Right cardiac atrium (tissue), 5 donors: ENCODE measurements around the gene PCDHAC1. TPM values are rescaled to one million over a fixed set of nuclear protein-coding genes. Genes with fewer than 3 reads are reported as not detected.
"Not testable (repeated sequence)": the region's sequence is repeated elsewhere in the genome, so short reads cannot be mapped to it uniquely, and the experiment has no call there.

Experiments
- ATAC-seq, 2 donors: fragments of 200-7000 bp; cut with Tn5 transposase; one replicate each; pipeline versions ENCODE4 v1.8.0 to v1.9.1; 2020; ENCODE audit warnings: moderate library complexity in 2 of 2, mild to moderate bottlenecking in 1 of 2
- DNase-seq, 3 donors: peaks; one replicate each; pipeline ENCODE4 v3.0.0-alpha.2; 2020
- H3K27ac ChIP-seq: one replicate; pipeline ENCODE4 v1.5.1; 2013; ENCODE audit warnings: mild to moderate bottlenecking, low read length, control low read depth, moderate library complexity
- H3K27me3 ChIP-seq: one replicate; pipeline ENCODE4 v1.6.1; 2013; ENCODE audit not compliant: control insufficient read depth, insufficient read depth
- H3K4me1 ChIP-seq: one replicate; pipeline ENCODE4 v1.6.1; 2013; ENCODE audit warnings: low read length; ENCODE audit not compliant: control insufficient read depth, insufficient read depth
- H3K4me3 ChIP-seq: one replicate; pipeline ENCODE4 v1.5.1; 2013; ENCODE audit warnings: low read length, control low read depth
- H3K9me3 ChIP-seq: one replicate; pipeline ENCODE4 v1.6.1; 2013; ENCODE audit warnings: low read length; ENCODE audit not compliant: control insufficient read depth
- WGBS: extraction: QIAGEN DNeasy Blood & Tissue Kit; methylation state at CpG from one replicate; pipeline ENCODE4 v1.1.7; 2013; 5-methylcytosine and 5-hydroxymethylcytosine counted together
- intact Hi-C, 4 donors: fragments of 100-400 bp; cut with DNase I; formaldehyde crosslinking; loops; one replicate each; pipeline versions ENCODE4 v1.11.0 to v1.14.0; 2022 to 2023
- long read RNA-seq, 4 donors: library from polyadenylated mRNA; unstranded; transcript quantifications; one replicate each; pipeline ENCODE4 v2.0.0, GENCODE V29; 2020 to 2021
- polyA plus RNA-seq: library from polyadenylated mRNA; stranded (reverse); fragments of 200-250 nt; gene quantifications from one replicate; pipeline ENCODE4 v1.2.3, GENCODE V29; 2013
- total RNA-seq, 4 donors: library from RNA; stranded (reverse); fragmentation: NEBNext Ultra II Directional; extraction: Animal tissue kit (Norgen Biotek cat#: 25700); gene quantifications; one replicate each; pipeline ENCODE4 v1.2.1, GENCODE V29; 2021
- donor health status: healthy with polysubstance abuse.
- donor health status: DM: no; HTN: yes; CAD: no.
- donor health status: DM: no; HTN: no; CAD: no.
- donor health status: DM: no; HTN: yes; CAD: no; lungs with severe emphysema.
- donor health status: DM: yes; HTN: yes; CAD: no.

PCDHAC1 gene
- under 1 TPM; 0.09 to 0.23 (median 0.11) TPM for total RNA-seq
- not detected for polyA plus RNA-seq
- long read RNA-seq, donor 1 = 0 reads
- long read RNA-seq, donor 2 = 0 reads
- long read RNA-seq, donor 3 = 0 reads
- long read RNA-seq, donor 4 = 0 reads

- DNase-seq = peak in 1 of 3 donors; percentile 58
- peak; percentile 75 to 91 for ATAC-seq
- Histone ChIP-seq H3K4me1 (peaks cover 5% of the 10 kb centered on the region), H3K4me3 (peak within 1 kb of the TSS; percentile 51), H3K27me3 (no peaks in the 10 kb centered on the region), H3K27ac (no peak within 1 kb of the TSS), H3K9me3 (no peaks in the 10 kb centered on the region)
- 3% methylated on average over 41 of the region's 41 CpGs for WGBS
- intact Hi-C loops = no loop called here
These were observed at the start of gene PCDHAC1 for GRCh38 chr5:140925806-140926442. Gene PCDHAC1, plus strand, starts transcription at chr5:140926299. Its CDS starts 594 bp downstream, at chr5:140926893.

- not testable (repeated sequence) for H3K27me3 ChIP-seq
These were observed 49.4 kb upstream of the PCDHAC1 start for GRCh38 chr5:140876541-140877261.

GRCh38 chr5:140877262-140877581 is 48.9 kb upstream of the PCDHAC1 start:
- ATAC-seq (no peak), DNase-seq (no peak)
- Histone ChIP-seq H3K9me3 (no peaks in the 10 kb centered on the region), H3K4me3 (no peak overlapping the region), H3K27me3 (no peaks in the 10 kb centered on the region), H3K4me1 (no peaks in the 10 kb centered on the region), H3K27ac (no peak overlapping the region)
- 34% methylated on average over 37 of the region's 37 CpGs for WGBS
- intact Hi-C loops = no loop called here

More at GRCh38 chr5:140876541-140877261, 49.4 kb upstream of the PCDHAC1 start:
- H3K9me3 ChIP-seq, H3K27ac ChIP-seq, intact Hi-C loops, H3K4me3 ChIP-seq, H3K4me1 ChIP-seq, ATAC-seq: not testable (repeated sequence)
- DNase-seq = peak in 1 of 3 donors; percentile 39
- WGBS = 30% methylated on average over 80 of the region's 80 CpGs

- WGBS = 9% methylated on average over 34 of the region's 35 CpGs
- intact Hi-C loops = loop anchor here in 1 of 4 donors (10.0 kb wide), 1 partner anchor 163 kb away; no protein-coding TSS in a partner anchor
- ATAC-seq (no peak), DNase-seq (no peak)
- H3K27ac ChIP-seq = no peak within 1 kb of the TSS
- H3K4me3 ChIP-seq = no peak within 1 kb of the TSS
- H3K9me3 ChIP-seq = no peaks in the 10 kb centered on the region
- H3K4me1 ChIP-seq = no peaks in the 10 kb centered on the region
- no peaks in the 10 kb centered on the region for H3K27me3 ChIP-seq
These were observed 44.1 kb upstream of the PCDHAC1 start, which contains the start of gene PCDHA13 for GRCh38 chr5:140881889-140882590. Gene PCDHA13, plus strand, starts transcription at chr5:140882124. Its CDS starts 145 bp downstream, at chr5:140882269.

DNA sequence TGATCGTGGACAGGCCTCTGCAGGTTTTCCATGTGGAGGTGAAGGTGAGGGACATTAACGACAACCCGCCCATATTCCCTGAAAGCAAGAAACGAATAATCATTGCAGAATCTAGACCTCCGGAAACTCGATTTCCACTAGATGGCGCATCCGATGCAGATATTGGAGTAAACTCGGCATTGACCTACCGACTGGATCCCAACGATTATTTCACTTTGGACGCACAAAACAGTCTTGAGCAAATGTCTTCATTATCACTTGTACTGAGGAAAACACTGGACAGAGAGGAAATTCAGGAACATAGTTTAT is 43.6 kb upstream of the PCDHAC1 start:
- ATAC-seq (no peak), DNase-seq (no peak)
- Histone ChIP-seq H3K9me3 (no peaks in the 10 kb centered on the region), H3K4me1 (no peaks in the 10 kb centered on the region), H3K4me3 (no peak overlapping the region), H3K27me3 (no peaks in the 10 kb centered on the region), H3K27ac (no peak overlapping the region)
- 13% methylated on average over 12 of the region's 12 CpGs for WGBS
- intact Hi-C loops = loop anchor here in 1 of 4 donors (10.0 kb wide), 1 partner anchor 162 kb away; no protein-coding TSS in a partner anchor

GRCh38 chr5:140883373-140883772 is 42.7 kb upstream of the PCDHAC1 start:
- intact Hi-C loops = loop anchor here in 1 of 4 donors (10.0 kb wide), 1 partner anchor 161 kb away; no protein-coding TSS in a partner anchor
- no peaks in the 10 kb centered on the region for H3K9me3 ChIP-seq
- H3K27ac ChIP-seq = no peak overlapping the region
- no peaks in the 10 kb centered on the region for H3K4me1 ChIP-seq
- no peak for ATAC-seq
- H3K4me3 ChIP-seq = no peak overlapping the region
- H3K27me3 ChIP-seq = no peaks in the 10 kb centered on the region
- DNase-seq = no peak
- WGBS = 37% methylated on average over 41 of the region's 41 CpGs

DNA sequence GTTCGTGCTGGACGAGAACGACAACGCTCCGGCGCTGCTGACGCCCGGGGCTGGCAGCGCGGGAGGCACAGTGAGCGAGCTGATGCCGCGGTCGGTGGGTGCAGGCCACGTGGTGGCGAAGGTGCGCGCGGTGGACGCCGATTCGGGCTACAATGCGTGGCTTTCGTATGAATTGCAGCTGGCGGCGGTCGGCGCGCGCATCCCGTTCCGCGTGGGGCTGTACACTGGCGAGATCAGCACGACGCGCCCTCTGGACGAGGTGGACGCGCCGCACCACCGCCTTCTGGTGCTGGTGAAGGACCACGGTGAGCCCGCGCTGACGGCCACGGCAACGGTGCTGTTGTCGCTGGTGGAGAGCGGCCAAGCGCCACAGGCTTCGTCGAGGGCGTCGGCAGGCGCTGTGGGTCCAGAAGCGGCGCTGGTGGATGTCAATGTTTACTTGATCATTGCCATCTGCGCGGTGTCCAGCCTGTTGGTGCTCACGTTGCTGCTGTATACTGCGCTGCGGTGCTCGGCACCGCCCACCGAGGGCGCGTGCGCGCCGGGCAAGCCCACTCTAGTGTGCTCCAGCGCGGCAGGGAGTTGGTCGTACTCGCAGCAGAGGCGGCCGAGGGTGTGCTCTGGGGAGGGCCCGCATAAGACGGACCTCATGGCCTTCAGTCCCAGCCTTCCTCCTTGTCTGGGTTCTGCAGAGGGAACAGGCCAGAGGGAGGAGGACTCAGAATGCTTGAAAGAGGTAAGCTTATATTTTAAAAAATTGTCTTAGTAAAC is 42.0 kb upstream of the PCDHAC1 start:
- intact Hi-C loops = loop anchor here in 1 of 4 donors (10.0 kb wide), 1 partner anchor 161 kb away; no protein-coding TSS in a partner anchor
- ATAC-seq (no peak), DNase-seq (peak in 1 of 3 donors; percentile 24)
- Histone ChIP-seq H3K27me3 (no peaks in the 10 kb centered on the region), H3K9me3 (no peaks in the 10 kb centered on the region), H3K27ac (no peak overlapping the region), H3K4me3 (no peak overlapping the region), H3K4me1 (no peaks in the 10 kb centered on the region)
- WGBS = 34% methylated on average over 79 of the region's 79 CpGs

- intact Hi-C loops = no loop called here
- 66% methylated on average over 1 of the region's 1 CpG for WGBS
- DNase-seq = no peak
- H3K4me1 ChIP-seq = no peaks in the 10 kb centered on the region
- no peaks in the 10 kb centered on the region for H3K27me3 ChIP-seq
- no peak overlapping the region for H3K27ac ChIP-seq
- no peaks in the 10 kb centered on the region for H3K9me3 ChIP-seq
- ATAC-seq = no peak
- H3K4me3 ChIP-seq = no peak overlapping the region
These were observed 9.8 kb upstream of the PCDHAC1 start for GRCh38 chr5:140916325-140916724.

DNA sequence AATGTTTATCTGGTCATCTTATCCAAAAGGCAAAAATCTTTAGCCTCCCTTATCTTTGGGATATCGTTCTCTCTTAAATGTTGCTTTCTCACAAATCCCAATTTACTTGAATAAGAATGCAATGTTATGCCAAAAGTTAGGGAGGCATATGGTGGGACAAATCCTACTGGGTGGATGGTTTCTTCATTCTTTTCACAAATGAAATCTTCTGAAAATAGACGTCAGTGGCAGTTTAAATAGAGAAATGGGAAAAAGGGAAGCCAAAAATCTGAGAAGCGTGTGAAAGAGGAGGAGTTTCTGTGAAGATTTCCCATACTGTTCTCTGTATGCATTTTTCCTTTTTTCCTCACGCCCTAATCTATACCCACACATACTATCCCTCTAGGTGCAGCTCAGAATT is 2.5 kb upstream of the PCDHAC1 start:
- 55% methylated on average over 4 of the region's 4 CpGs for WGBS
- no peak overlapping the region for H3K27ac ChIP-seq
- H3K4me3 ChIP-seq = no peak overlapping the region
- H3K4me1 ChIP-seq = peaks cover 5% of the 10 kb centered on the region
- intact Hi-C loops = no loop called here
- no peak for DNase-seq
- H3K27me3 ChIP-seq = no peaks in the 10 kb centered on the region
- ATAC-seq = no peak
- no peaks in the 10 kb centered on the region for H3K9me3 ChIP-seq

DNA sequence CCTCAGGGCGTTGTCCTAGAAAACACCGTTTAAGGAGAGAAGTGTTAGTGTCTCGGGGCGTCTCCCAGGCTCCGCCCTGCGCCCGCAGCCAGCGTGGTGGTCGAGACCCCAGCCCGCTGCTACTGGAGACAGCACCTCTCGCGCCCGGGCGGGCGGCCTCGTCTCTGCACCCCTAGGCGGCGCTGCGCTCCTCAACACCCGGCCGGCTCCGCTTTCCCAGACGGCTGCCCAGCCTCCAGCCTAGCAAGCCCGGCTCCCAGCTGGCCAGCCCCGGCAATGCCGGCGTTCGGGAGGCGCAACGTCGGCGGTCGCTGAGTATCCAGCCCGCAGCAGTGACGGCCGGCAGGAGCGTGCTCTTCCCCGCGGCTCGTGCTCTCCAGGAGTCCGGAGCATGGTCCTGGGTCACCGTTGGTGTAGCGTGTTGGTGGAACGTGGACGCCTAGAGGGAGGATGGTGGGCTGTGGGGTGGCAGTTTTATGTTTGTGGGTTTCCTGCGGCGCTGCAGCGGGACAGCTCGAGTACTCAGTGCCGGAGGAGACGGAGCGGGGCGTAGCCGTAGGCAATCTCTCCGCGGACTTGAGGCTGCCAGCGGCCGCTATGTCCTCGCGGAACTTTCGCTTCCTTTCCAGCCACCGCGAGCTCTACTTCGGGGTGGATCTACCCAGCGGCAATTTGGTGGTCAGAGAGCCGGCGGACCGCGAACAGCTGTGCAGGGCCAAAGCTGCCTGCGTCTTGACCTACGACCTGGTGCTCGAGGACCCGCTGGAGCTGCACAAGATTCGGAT is 536 bp downstream of the PCDHAC1 start:
- WGBS = 2% methylated on average over 74 of the region's 74 CpGs
- no peaks in the 10 kb centered on the region for H3K27me3 ChIP-seq

More for the DNA sequence above, 536 bp downstream of the PCDHAC1 start:
- intact Hi-C loops = no loop called here
- Histone ChIP-seq H3K4me1 (peaks cover 5% of the 10 kb centered on the region), H3K4me3 (peak overlapping the region; percentile 51), H3K27ac (no peak overlapping the region), H3K9me3 (no peaks in the 10 kb centered on the region)
- ATAC-seq = peak; percentile 93 to 97
- peak; percentile 83 to 91 (median 87) for DNase-seq
